ENCODE data around the gene RPP14. TPM values are rescaled to one million over a fixed set of nuclear protein-coding genes. Genes with fewer than 3 reads are reported as not detected.

Gene RPP14
- polyA plus RNA-seq, 1 donor: 21.5 TPM

Other genes with a start within 250 kb of the RPP14 start
- 56.2 TPM for gene DNASE1L3, start 95.3 kb upstream of the RPP14 start, polyA plus RNA-seq
- 33.8 TPM for gene ABHD6, start 68.5 kb upstream of the RPP14 start, polyA plus RNA-seq
- gene HTD2, start 275 bp downstream of the RPP14 start, polyA plus RNA-seq: 14.7 TPM
- gene PXK, start 26.6 kb downstream of the RPP14 start, polyA plus RNA-seq: 17.2 TPM
- gene PDHB, start 127.6 kb downstream of the RPP14 start, polyA plus RNA-seq: 72.3 TPM
- 25.3 TPM for gene KCTD6, start 185.9 kb downstream of the RPP14 start, polyA plus RNA-seq
- 96.9 TPM for gene ACOX2, start 230.9 kb downstream of the RPP14 start, polyA plus RNA-seq

Data from large intestine (tissue), 1 donor.